Stimulated activated naive CD4-positive, alpha-beta T cell (primary cell): ENCODE results near the gene MYO15B.
A peak's percentile ranks its signal among the peaks of the same experiment; 100 is the strongest.

ENCODE experiments used
- DNase-seq, 6 experiments: peaks; one replicate each; lab custom pipeline; 2025; lab: John Stamatoyannopoulos, UW

Gene MYO15B

DNA sequence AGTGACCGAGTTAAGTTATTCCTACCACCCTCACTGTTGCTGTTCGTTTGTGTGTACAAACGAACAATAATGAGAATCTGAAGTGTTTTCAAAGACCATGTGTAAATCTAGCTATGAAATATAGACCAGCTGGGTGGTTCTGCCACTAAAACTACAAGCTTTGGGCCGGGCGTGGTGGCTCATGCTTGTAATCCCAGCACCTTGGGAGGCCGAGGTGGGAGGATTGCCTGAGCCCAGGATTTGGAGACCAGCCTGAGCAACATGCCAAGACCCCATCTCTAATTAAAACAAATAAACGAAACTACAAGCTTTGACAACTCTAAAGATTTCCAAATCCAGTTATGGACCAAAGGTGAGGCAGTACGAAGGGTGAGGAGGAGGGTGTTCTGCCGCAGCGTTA, 78.4 kb downstream of the MYO15B start:
- DNase-seq = no peak

DNA sequence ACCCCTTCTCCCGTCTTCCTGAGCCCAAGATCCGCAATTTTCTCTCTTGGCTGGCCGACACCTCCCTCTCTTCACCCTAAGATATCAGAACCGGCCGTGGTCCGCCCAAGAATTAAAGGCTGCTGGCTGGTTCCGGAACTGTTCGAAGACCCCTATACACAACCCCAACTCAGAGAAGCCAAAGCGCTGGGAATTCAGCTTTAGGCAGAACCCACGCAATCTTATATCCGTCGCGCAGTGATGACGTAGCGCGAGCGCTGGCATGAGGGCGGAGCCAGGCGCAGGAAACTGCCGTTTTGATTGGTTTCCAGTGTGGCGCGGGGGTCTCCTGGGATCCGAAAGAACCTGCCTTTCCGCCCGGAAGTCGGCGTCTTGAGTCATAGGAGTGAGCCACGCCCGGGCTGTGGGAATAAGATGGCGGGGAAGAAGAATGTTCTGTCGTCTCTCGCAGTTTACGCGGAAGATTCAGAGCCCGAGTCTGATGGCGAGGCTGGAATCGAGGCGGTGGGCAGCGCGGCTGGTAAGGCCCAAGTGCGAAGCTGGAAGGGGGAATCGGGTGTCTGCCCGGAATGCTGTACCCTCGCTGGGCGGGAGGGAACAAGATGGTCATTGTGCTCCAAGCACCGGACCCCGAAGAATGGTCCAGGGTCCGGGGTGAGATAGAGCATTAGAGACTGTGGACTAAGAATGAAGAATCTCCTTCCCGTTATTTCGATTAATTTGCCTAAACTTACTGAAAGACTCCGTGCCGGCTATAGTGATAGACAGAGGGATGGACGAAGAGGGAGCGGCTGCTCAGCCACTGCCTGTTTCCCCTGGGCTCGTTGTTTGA, 79.6 kb downstream of the MYO15B start, which contains the start of the genes RECQL5 and SAP30BP:
RECQL5 (minus strand) TSS at position 196 of the 832 bp plus-strand sequence. CDS start 597 bp downstream, outside the sequence.
SAP30BP (plus strand) TSS at position 380 of the 832 bp plus-strand sequence; CDS start at position 415, 35 bp downstream.
- peak; percentile 91 to 98 (median 96) for DNase-seq

DNA sequence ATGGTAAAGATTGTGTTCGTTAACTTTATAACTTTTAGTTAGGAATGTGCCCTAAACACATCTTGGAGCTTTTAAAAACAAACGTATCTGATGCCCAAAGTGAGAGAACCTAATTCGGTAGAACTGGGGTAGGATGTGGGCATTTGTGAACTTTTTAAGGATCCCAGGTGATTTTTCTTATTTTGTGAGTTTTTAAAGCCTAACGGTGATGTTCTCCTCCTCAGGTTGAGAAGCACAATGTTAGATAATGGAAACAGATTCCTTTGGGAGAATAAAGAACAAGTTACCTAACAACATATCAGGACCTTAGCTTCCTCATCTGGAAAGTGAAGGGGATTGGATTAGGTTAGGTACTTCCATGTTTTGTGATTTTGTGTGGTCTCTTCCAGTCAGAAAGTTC, 80.2 kb downstream of the MYO15B start:
- DNase-seq = no peak

DNA sequence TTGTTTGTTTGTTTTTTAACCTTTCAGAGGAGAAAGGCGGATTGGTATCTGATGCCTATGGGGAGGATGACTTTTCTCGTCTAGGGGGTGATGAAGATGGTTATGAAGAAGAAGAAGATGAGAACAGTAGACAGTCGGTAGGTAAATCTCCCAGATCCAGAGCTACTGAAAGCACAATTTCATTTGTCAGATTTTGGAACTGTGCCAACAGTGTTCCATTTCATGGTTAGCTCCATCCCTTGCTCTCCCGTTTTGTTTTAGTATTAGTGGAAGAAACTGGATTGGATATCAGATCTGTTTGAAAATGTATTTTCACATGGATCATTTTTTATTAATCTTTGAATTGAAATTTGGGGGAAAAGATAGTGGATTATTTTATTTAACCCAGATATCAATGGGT, 80.9 kb downstream of the MYO15B start:
- no peak for DNase-seq

DNA sequence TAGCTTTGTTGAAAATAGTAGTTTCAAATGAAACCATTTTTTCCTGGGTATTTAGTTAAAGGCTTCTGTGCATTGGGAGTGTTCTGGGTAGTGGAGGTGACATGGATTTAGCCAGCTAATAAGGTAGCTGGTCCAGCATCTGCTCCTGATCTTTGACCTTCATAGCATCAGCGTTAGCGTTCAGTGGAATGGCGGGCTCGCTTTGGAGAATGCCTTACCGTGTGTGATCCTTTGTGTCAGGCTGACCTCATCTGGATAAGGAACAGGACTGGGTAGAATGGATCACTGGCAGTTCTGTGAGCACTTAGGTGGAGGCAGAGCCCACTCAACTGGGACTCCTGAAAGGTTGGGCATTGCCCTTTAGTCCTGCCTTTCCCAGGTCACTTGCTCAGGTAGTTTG, 83.3 kb downstream of the MYO15B start:
- no peak for DNase-seq

DNA sequence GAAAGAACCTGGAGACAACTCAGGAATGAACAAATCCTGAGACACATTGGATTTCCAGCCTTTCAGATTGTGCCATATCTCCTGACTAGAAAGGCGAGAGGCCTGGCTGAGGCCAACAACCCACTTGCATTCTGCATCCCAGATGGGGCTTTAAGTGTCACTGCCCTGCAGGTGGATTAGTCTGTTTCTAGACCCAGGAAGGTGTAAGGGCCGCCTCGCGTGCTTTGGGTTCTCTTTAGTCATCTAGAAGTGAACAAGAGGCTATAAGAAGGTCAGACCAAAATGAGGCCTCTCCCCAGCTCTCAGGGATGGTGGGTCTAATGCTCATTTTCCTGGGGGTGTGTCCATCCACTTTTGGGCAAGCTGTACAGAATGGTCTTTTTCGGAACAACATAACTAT, 84.4 kb downstream of the MYO15B start:
- no peak for DNase-seq

DNA sequence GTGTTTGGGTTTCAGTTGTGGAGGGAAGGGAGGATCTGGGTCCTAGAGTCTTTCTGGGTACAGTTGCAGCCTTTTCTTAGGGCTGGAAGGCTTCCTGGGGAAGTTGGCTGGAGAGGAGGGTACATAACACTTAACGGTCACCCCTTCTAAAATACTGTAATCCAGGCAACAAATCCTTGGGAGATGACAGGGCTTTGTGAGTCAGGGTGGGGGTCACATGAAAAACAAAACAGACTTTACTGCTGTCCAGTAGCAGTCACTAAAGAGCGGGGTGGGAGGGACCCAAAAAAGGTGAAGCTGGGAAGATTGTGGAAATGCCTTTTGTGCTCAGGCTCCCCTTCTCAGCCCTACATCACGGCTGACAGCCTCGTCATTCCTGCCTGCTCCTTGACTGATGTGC, 85.9 kb downstream of the MYO15B start:
- no peak for DNase-seq
